ENCODE results near the gene CFAP74. TPM values are rescaled to one million over a fixed set of nuclear protein-coding genes. Genes with fewer than 3 reads are reported as not detected.

CFAP74 gene
- total and polyA plus RNA-seq, 2 donors (not counting 3 experiments of a cell fraction or from before 2014, with no cell fraction given), result not detected

GRCh38 chr1:2018217-2019171 is 14.9 kb upstream of the CFAP74 start:
- Histone ChIP-seq H3K4me3 (replicated peaks in 1 of 3; ENCODE audit: insufficient read depth in 1 of 3, low read depth in 1 of 3, low read length in 3 of 3) (no peak overlapping the region), H4K20me1 (replicated peaks; ENCODE audit: control insufficient read depth, extremely low read depth, insufficient read depth, low read length) (no peaks in the 10 kb centered on the region), H3K36me3 (ENCODE audit: control insufficient read depth in 2 of 2, extremely low read depth in 1 of 2, insufficient read depth in 2 of 2, low read length in 2 of 2) (no peaks in the 10 kb centered on the region), H3K9me1 (replicated peaks; ENCODE audit: control insufficient read depth, extremely low read depth, insufficient read depth, low read length) (no peaks in the 10 kb centered on the region), H3K4me2 (ENCODE audit: insufficient read depth, low read length) (no peak overlapping the region), H3K27me3 (ENCODE audit: control insufficient read depth in 2 of 2, insufficient read depth in 2 of 2, low read length in 2 of 2) (peaks cover 24 to 27% of the 10 kb centered on the region in 2 experiments), H3K9ac (replicated peaks; ENCODE audit: extremely low read depth, insufficient read depth, low read length) (no peak overlapping the region), H3K79me2 (ENCODE audit: control insufficient read depth, insufficient read depth, low read length) (no peaks in the 10 kb centered on the region), H3K4me1 (ENCODE audit: control insufficient read depth, extremely low read depth, insufficient read depth, low read length) (no peaks in the 10 kb centered on the region), H3K9me3 (replicated peaks; ENCODE audit: control insufficient read depth, insufficient read depth, low read length) (no peaks in the 10 kb centered on the region), H2AFZ (ENCODE audit: low read depth, low read length) (no peak overlapping the region), H3K27ac (ENCODE audit: insufficient read depth, low read depth, low read length) (no peak overlapping the region)
- POLR2A ChIA-PET, result no interaction called here
- DNase-seq (ENCODE audit: low read depth, low spot score), result no peak
- no peak for FAIRE-seq
- dilution Hi-C loops (cut with MboI; ENCODE audit: extremely low pct_ligation_motif_present, low sequenced_read_pairs), result no loop called here
- CTCF ChIA-PET, result interaction anchor here (0.7 to 2.4 kb wide), 3 partner anchors 27 to 156 kb away, joined by 3 to 9 read pairs (median 3); no protein-coding TSS in a partner anchor
- intact Hi-C loops (cut with micrococcal nuclease), result no loop called here
- TF ChIP-seq JUN (IDR thresholded peaks at IDR 0.05; ENCODE audit: borderline replicate concordance, insufficient read depth, insufficient read length, low read depth), result no peak
- TF ChIP-seq FOS (IDR thresholded peaks at IDR 0.05; ENCODE audit: borderline replicate concordance, insufficient read depth, low read length), result no peak
- TF ChIP-seq EZH2 (IDR thresholded peaks at IDR 0.05; ENCODE audit: borderline replicate concordance, low read depth, low read length, severe bottlenecking), result no peak
- TF ChIP-seq, protein P1, sequence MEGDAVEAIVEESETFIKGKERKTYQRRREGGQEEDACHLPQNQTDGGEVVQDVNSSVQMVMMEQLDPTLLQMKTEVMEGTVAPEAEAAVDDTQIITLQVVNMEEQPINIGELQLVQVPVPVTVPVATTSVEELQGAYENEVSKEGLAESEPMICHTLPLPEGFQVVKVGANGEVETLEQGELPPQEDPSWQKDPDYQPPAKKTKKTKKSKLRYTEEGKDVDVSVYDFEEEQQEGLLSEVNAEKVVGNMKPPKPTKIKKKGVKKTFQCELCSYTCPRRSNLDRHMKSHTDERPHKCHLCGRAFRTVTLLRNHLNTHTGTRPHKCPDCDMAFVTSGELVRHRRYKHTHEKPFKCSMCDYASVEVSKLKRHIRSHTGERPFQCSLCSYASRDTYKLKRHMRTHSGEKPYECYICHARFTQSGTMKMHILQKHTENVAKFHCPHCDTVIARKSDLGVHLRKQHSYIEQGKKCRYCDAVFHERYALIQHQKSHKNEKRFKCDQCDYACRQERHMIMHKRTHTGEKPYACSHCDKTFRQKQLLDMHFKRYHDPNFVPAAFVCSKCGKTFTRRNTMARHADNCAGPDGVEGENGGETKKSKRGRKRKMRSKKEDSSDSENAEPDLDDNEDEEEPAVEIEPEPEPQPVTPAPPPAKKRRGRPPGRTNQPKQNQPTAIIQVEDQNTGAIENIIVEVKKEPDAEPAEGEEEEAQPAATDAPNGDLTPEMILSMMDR (IDR thresholded peaks at IDR 0.05; ENCODE audit: extremely low read depth in 1 of 2, insufficient read depth in 1 of 2, low read depth in 1 of 2, low read length in 2 of 2), result no peak
- TF ChIP-seq POLR2AphosphoS5 (IDR thresholded peaks at IDR 0.05; ENCODE audit: insufficient read depth, low read depth, low read length), result no peak
- no peak for TF ChIP-seq POLR2A (IDR thresholded peaks at IDR 0.05; ENCODE audit: low read depth, low read length)
- TF ChIP-seq MYC (IDR thresholded peaks at IDR 0.05; ENCODE audit: low read depth, low read length), result no peak
- TF ChIP-seq GATA2 (IDR thresholded peaks at IDR 0.05; ENCODE audit: insufficient read depth, insufficient read length, low read depth, low read length), result no peak
- TF ChIP-seq, protein P2, sequence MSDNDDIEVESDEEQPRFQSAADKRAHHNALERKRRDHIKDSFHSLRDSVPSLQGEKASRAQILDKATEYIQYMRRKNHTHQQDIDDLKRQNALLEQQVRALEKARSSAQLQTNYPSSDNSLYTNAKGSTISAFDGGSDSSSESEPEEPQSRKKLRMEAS (IDR thresholded peaks at IDR 0.05; ENCODE audit: insufficient read depth, insufficient read length), result no peak
- no TSS peak for BruUV-seq (replicated peaks)

All from endothelial cell of umbilical vein (primary cell).